Fibroblast of pulmonary artery (primary cell): ENCODE results near the gene SLC35D2.

ENCODE experiments used
- DNase-seq: peaks from one replicate; pipeline ENCODE4 v3.0.0-alpha.2; 2010; ENCODE audit warnings: low read depth
- H3K4me3 ChIP-seq: replicated peaks from 2 replicates; pipeline ENCODE4 v1.5.1; 2011; ENCODE audit warnings: low read depth, mild to moderate bottlenecking, control low read depth, low read length, moderate library complexity
- TF ChIP-seq, protein P1 (sequence below): IDR thresholded peaks from 2 replicates; pipeline ENCODE4 v1.5.1; 2011; ENCODE audit warnings: mild to moderate bottlenecking, control low read depth, low read length, inconsistent platforms; ENCODE audit errors: missing control alignments

SLC35D2 gene

DNA sequence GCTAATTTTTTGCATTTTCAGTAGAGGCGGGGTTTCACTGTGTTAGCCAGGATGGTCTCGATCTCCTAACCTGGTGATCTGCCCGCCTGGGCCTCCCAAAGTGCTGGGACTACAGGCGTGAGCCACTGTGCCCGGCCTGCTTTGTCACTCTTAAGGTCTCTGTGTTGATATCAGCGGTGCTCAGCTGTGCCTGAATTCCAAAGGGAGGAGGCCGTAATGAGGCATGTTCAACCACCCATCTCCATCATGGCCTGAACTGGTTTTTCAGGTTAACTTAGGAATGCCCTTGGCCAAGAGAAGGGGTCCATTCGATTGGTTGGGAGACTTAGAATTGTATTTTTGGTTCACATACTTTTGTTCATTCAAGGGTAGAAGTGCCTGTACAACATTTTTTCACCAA lies 103.6 kb downstream of the SLC35D2 start:
- no peak overlapping the region for H3K4me3 ChIP-seq
- TF ChIP-seq, protein P1, sequence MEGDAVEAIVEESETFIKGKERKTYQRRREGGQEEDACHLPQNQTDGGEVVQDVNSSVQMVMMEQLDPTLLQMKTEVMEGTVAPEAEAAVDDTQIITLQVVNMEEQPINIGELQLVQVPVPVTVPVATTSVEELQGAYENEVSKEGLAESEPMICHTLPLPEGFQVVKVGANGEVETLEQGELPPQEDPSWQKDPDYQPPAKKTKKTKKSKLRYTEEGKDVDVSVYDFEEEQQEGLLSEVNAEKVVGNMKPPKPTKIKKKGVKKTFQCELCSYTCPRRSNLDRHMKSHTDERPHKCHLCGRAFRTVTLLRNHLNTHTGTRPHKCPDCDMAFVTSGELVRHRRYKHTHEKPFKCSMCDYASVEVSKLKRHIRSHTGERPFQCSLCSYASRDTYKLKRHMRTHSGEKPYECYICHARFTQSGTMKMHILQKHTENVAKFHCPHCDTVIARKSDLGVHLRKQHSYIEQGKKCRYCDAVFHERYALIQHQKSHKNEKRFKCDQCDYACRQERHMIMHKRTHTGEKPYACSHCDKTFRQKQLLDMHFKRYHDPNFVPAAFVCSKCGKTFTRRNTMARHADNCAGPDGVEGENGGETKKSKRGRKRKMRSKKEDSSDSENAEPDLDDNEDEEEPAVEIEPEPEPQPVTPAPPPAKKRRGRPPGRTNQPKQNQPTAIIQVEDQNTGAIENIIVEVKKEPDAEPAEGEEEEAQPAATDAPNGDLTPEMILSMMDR, result no peak
- no peak for DNase-seq

DNA sequence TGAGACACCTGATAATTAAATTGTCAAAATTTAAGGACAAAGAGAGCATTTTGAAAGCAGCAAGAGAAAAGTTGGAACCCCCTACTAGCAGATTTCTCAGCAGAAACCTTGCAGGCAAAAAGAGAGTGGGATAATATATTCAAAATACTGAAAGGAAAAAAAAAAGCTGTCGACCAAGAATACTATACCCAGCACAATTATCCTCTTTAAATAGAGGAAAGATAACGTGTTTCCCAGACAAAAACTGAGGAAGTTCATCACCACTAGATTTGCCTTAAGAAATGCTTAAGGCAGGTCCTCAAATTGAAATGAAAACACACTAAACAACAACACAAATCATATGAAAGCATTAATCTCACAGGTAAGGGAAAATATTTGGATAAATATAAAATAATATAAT lies 108.6 kb downstream of the SLC35D2 start:
- H3K4me3 ChIP-seq, result no peak overlapping the region
- no peak for DNase-seq
- TF ChIP-seq, protein P1, result no peak
